GM18519 (cell line): Measurements from ENCODE around the gene ESR1.
"Not testable (repeated sequence)": the region's sequence is repeated elsewhere in the genome, so short reads cannot be mapped to it uniquely, and the experiment has no call there.

ENCODE experiments used
- ATAC-seq: cut with Tn5 transposase; IDR thresholded peaks from one replicate; pipeline ENCODE4 v1.9.1; 2021; ENCODE audit warnings: mild to moderate bottlenecking, moderate library complexity; ENCODE audit not compliant: unreplicated experiment, low FRiP score

Gene ESR1

GRCh38 chr6:151882206-151882605 is 74.7 kb downstream of the ESR1 start:
- no peak for ATAC-seq

GRCh38 chr6:151885234-151885633 is 77.8 kb downstream of the ESR1 start:
- no peak for ATAC-seq

DNA sequence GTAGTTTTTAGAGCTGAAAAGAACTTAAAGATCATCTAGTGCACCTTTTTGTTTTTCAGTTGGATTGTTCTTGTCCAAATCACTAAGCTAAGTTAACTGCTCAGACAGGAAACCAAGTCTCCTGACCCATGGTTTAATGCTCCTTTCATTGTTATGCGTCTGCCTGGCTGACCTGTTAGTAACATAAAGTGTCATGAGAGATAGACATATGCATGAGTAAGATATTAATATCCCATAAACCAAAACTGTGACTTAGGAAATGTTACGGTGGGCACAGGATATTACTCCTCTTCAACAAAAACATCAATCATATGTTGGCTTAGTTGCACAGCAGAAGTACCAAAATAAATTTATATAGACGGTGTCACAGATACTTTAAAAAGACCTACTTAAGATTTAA is 84.0 kb downstream of the ESR1 start:
- ATAC-seq = no peak

- not testable (repeated sequence) for ATAC-seq
Observed at GRCh38 chr6:151894426-151894825, 86.9 kb downstream of the ESR1 start.

- not testable (repeated sequence) for ATAC-seq
Observed at GRCh38 chr6:151899221-151899620, 91.7 kb downstream of the ESR1 start.

DNA sequence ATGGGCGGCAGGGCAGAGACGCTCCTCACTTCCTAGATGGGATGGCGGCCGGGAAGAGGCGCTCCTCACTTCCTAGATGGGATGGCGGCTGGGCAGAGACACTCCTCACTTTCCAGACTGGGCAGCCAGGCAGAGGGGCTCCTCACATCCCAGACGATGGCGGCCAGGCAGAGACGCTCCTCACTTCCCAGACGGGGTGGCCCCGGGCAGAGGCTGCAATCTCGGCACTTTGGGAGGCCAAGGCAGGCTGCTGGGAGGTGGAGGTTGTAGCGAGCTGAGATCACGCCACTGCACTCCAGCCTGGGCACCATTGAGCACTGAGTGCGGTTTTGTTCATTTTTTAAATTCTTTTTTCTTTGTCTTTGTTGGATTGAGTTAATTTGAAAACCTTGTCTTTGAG is 92.3 kb downstream of the ESR1 start:
- ATAC-seq = not testable (repeated sequence)

DNA sequence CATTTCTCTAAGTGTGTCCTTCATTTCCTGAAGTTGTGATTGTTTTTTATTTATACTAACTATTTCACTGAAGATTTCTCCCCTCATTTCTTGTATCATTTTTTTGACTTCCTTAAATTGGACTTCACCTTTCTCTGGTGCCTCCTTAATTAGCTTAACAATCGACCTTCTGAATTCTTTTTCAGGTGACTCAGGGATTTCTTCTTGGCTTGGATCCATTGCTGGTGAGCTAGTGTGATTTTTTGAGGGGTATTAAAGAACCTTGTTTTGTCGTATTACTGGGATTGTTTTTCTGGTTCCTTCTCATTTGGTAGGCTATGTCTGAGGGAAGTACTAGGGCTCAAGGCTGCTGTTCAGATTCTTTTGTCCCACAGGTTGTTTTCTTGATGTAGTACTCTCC is 92.8 kb downstream of the ESR1 start:
- ATAC-seq = no peak

DNA sequence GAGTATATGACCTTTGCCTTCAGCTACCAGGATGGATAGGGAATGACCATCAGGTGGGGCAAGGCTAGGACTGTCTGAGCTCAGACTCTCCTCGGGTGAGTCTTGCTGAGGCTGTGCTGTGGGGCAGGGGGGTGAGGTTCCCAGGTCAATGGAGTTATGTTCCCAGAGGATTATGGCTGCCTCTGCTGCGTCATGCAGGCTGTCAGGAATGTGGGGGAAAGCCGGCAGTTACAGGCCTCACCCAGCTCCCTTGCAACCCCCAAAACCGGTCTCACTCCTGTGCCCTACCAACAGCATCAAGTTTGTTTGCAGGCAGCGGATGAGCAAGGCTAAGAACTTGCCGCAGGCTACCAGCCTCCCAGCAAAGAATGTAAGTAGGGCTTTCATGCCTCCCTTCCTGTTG is 93.5 kb downstream of the ESR1 start:
- ATAC-seq = no peak

DNA sequence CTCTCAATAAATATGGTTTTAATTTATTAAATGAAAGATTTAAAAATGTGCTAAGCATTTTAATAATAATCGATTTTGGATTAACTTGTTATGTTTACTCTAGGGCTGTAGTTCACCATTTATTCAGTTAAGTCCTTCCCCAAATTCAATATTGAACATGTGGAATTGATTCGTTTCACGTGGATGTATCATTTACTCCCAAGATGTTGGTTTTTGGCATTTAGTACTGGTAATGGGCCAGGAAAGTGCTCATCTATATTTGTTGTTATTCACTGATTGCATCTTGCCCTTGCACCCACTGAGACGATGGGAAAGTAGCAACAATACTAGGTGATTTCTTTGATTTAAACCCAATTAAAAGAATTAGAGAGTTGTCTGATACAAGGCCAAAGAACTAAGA is 97.1 kb downstream of the ESR1 start:
- no peak for ATAC-seq

- ATAC-seq = no peak
Observed at GRCh38 chr6:151905072-151905471, 97.6 kb downstream of the ESR1 start.

- ATAC-seq = no peak
Observed at GRCh38 chr6:151905854-151906253, 98.4 kb downstream of the ESR1 start.

DNA sequence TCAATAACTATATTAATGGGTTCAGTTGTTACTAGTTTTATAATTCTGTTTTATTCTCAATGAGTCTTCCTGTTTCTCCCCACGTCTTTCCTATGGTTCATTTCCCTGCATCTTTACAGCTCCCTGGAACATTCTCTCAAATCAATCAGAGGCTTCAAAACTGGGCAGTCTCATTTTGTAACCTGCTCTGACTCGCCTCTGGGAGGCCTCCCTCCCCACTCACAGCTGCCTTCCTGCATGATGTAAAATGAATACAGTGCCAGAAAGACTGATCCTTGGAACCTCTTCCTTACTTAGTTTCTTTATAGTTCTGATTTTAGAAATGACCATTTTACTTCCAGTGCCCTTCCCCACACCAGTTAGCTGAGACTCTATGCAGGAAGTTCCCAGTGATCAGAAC is 103.9 kb downstream of the ESR1 start:
- ATAC-seq = no peak

GRCh38 chr6:151914484-151914883 is 107.0 kb downstream of the ESR1 start:
- no peak for ATAC-seq

DNA sequence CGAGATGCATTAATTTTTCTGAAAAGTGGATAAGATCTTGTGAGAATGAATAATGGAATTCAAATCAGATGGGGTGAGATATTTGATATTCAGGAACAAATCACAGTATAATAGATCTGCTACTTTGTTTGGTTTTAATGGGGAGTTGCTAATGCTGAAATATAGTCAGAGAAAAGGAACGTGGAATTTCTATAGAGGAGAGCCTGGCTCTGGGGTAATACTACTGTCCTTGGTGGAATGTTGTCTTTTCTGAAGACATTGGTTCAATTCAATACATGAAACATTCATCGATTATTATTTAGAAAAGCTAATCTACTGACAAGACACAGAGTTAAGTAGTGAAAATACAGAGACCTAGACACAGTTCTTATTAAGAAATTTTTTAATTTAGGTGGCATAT is 108.6 kb downstream of the ESR1 start:
- ATAC-seq = no peak

GRCh38 chr6:151916680-151917164 is 109.2 kb downstream of the ESR1 start:
- ATAC-seq = no peak

- ATAC-seq = no peak
Observed at GRCh38 chr6:151917531-151918329, 110.2 kb downstream of the ESR1 start.

DNA sequence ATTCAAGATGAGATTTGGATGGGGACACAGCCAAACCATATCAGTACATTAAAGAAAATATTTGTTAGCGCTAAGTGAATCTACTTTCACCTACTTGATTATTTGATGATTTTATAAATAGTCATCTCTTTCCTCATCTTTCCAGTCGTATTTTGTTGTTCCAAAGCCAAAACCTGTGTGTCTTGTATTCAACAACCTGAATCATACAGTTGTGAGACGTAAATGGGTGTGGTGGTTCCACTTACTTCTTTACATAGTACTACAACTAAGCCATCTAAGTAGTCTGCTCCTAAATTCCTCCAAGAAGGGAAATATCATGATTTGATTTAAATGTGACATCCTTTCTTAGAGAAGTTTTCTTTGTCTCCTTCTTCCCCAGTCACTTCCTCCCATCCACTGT is 132.8 kb downstream of the ESR1 start:
- no peak for ATAC-seq

GRCh38 chr6:151948002-151948743 is 140.7 kb downstream of the ESR1 start:
- no peak for ATAC-seq

DNA sequence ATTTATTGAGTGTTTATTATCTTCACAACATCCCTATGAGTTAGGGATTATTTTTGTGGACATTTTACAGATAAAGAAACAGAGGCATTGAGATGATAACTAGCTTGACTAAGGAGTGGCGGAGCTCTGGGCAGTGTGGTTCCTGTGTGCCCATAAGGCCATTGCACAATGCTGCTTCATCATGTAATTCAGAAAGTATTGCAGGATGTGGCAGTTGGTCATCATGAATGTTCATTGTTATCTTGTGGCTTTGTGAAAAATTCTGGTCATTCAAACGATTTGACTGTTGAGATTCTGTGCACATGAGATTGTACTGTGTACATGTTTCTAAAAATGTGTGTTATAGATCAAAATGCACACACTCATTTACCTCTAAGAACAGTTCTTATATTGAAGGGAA is 150.8 kb downstream of the ESR1 start:
- no peak for ATAC-seq

GRCh38 chr6:151959086-151959485 is 151.6 kb downstream of the ESR1 start:
- no peak for ATAC-seq

DNA sequence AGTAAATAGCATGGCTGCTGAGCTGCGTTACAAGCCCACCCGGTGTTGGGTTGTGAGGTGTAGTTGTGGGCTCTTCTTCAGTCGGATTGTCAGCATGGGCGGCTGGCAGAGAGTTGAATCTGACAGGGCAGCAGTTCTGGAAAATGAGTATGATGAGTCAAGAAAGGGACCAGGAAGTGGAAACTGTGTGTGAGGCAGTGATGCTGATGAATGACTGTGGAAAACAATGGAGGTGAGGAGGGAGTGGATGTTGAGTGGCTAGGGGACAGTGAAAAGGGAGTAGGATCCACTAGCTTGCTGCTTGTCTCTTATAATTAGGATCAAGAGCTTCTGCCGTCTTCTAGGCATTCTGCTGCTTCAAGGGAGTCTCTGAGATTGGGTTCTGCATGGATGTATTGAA is 154.3 kb downstream of the ESR1 start:
- no peak for ATAC-seq
